HG03469 (cell line): ENCODE measurements around the gene GDAP1L1.
"Not testable (repeated sequence)": the region's sequence is repeated elsewhere in the genome, so short reads cannot be mapped to it uniquely, and the experiment has no call there.

ENCODE experiments used
- ATAC-seq: cut with Tn5 transposase; IDR thresholded peaks from one replicate; pipeline ENCODE4 v1.9.1; 2021; ENCODE audit warnings: mild to moderate bottlenecking, moderate library complexity, moderate number of reproducible peaks; ENCODE audit not compliant: unreplicated experiment

Gene GDAP1L1

GRCh38 chr20:44219170-44219730 is 27.9 kb upstream of the GDAP1L1 start:
- ATAC-seq = no peak

DNA sequence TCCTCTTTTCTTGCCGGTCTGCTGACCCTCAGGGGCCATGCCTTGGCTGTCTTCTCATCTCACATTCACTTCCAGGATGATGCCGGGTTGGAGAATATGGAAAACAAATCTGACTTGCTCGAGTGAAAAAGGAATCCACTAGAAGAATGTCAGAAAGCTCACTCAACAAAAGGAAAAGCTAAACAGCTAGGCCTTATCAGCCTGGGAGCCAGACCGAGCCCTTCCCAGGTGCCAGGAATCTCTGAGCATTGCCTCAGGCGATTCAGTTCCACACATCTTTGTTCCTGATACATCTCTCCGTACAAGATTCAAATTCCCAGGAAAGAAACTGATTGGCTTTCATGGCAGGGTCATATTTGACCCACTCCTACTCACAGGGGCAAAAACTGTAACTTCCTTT is 27.3 kb upstream of the GDAP1L1 start:
- ATAC-seq = no peak

GRCh38 chr20:44221368-44221954 is 25.6 kb upstream of the GDAP1L1 start:
- no peak for ATAC-seq

- no peak for ATAC-seq
Observed at GRCh38 chr20:44222027-44222426, 25.1 kb upstream of the GDAP1L1 start.

DNA sequence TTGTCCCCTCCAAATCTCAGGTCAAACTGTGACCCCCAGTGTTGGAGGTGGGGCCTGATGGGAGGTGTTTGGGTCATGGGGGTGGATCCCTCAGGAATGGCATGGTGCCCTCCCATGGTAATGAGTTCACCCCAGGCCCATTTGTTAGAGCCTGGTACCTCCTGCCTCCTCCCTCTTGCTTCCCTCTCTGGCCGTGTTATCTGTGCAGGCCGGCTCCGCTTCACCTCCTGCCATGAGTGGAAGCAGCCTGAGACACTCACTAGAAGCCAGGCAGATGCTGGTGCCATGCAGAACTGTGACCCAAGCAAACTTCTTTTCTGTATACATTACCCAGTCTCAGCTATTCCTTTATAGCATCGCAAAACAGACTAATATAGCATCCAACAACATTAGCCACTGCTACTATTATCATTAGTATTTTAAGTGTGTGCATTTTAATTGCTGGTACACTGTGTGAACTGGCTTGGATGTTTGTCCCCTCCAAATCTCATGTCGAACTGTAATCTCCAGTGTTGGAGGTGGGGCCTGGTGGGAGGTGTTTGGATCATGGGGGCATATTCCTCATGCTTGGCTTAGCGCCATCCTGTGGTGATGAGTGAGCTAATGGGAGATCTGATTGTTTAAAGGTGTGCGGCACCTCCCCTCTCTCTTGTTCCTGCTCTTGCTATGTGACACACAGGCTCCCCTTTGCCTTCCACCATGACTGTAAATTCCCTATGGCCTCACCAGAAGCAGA is 24.3 kb upstream of the GDAP1L1 start:
- no peak for ATAC-seq

- ATAC-seq = no peak
Observed at GRCh38 chr20:44223721-44224120, 23.4 kb upstream of the GDAP1L1 start.

DNA sequence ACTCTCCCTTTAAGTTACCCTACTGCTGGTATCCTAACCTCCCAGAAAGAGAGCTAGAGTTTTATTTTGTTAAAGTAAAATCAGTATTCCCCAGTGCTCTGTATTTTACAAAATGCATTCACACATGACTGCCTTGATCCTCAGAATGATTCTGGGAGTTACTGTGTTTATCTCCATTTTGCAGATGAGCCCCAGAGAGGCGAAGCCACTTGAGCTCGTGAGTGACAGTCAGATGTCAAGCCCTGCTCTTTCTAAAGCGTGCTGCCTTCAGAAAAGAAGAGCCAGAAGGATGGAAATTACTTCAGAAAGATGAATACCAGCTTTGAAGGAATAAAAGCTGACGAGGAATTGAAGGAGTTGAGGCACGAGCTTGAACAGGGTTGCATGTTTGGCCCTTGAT is 22.5 kb upstream of the GDAP1L1 start:
- ATAC-seq = no peak

DNA sequence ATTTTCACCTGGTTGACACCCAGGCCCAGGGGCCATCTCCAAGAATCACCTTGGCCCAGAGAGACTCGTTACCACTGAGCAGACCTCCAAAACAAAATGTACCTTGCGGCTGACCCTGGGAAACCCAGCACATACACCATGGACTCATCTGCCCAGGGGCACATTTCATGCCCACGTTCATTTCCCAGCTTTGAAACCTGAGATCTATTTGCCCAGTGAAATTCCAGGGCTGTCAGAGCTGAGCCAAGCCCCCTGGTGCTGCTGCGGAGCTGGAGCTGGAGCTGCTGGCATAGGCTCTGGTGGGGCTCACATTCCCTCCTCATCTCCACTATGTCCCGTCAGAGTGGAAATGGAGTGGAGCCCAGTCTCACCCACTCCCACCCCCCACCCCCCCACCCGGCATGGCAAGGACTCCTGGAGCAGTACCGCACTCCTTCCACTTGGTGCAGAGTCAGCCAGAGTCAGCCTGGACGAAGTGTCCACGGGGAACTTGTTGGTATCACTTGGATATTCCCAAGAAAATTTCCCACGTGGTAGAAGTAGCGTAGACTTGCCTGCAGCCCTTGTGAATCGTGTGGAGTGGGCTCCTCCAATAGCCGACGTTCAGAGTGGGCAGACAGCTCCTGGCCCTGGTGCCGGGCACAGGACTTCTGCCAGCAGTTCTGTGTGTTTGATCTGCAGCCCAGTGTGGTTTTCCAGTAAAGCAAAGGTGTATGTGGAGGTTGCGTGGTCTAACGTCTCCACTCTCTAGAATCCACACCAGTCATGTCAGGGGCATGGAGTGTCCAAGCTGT is 18.4 kb upstream of the GDAP1L1 start:
- no peak for ATAC-seq

DNA sequence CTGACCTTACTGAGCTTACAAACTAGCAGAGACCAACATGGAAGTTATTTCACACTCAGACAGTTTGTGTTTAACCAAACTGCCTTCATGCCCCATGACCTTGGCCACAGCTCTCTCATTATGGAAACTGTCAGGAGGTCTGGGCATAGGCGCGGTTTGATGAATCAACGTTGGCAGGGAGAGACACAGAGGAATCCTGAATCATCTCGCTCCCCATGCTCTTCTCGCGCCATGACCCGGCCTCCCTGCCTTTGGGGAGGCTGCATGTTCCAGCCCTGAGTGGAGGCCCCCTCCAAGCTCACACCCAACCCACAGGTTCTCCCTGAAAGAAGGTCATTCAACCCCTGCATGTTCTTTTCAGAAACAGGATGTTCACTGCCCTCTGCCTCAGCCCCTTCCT is 15.9 kb upstream of the GDAP1L1 start:
- no peak for ATAC-seq

DNA sequence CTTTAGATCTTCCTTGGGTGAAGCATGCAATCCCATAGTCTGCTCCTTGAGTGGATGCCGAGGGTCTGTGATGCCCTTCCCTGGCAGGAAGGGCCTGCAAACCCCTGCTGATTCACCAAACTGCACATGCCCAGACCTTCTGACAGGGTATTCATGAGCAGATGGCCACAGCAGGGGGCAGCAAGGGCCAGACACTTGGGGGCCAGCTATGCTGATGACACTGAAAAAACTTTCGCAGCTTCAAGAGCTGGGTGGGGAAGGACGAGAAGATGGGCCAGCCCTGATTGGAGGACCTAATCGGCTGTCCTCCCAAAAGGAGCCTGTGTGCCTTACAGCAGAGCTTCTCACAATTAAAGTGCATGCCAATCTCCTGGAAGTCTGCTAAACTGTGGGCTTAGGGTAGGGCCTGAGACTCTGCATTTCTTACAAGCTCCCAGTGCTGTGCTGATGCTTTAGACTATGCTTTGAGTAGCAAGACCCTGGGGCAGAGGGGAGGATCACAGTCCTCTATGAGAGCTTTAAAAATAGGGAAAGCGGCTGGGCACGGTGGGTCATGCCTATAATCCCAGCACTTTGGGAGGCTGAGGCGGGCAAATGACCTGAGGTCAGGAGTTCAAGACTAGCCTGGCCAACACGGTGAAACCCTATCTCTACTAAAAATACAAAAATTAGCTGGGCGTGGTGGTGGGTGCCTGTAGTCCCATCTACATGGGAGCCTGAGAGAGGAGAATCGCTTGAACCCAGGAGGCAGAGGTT is 15.2 kb upstream of the GDAP1L1 start:
- ATAC-seq = no peak

- not testable (repeated sequence) for ATAC-seq
Observed at GRCh38 chr20:44232469-44232856, 14.6 kb upstream of the GDAP1L1 start.

DNA sequence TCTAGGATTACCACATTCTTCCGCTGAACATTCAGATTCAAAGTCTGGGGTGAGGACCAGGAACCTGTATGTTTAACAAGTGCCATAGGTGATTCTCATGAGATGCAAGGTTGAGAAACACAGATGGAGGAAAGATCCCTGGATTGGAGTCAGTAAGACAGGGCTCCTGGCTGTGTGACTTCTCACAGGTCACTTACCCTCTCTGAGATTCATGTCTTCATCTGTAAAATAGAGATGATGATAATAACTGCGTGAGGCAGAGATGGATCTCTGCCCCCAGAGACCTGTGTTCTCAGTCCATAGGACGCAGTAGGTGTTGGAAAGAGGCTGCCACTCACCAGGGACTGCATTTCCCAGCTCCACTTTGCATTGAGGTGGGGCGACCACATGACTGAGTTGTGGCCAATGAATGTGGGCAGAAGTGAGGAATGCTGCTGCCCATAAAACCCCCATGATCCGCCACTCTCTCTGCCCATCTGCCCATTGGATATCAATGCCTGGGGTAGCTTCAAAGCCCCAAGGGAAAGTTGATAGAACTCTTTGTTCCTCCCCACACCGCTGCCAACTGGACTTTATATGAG is 13.6 kb upstream of the GDAP1L1 start:
- ATAC-seq = no peak

DNA sequence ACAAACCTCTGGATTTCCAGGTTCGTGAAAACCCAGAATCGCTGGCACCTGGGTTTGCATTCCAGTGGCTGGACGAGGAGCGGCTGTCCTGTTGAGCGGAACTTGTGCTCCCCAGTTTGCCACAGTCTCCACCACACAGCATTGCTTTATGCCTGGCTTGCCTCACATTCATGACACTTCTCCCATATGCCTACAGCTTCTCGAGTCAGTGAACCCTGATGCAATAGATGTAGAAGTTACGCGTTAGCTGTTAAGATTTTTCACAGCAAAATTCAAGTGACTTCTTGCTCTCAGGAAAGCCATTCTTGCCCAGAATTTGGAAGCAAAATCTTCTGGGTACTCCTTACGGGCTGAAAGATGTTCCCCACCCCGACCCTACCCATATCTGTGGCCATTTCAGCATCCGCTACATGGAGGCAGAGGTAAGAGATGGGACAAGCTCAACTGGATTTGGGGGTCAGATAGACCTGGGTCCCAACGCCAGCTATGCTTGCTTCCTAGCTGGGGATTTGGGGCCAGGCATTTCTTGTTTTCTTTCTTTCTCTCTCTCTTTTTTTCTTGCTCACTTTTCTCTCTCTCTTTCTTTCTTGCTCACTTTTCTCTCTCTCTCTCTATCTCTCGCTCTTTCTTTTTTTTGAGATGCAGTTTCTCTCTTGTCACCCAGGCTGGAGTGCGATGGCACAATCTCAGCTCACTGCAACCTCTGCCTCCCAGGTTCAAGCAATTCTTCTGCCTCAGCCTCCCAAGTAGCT is 12.4 kb upstream of the GDAP1L1 start:
- no peak for ATAC-seq

GRCh38 chr20:44235702-44236101 is 11.4 kb upstream of the GDAP1L1 start:
- ATAC-seq = no peak

DNA sequence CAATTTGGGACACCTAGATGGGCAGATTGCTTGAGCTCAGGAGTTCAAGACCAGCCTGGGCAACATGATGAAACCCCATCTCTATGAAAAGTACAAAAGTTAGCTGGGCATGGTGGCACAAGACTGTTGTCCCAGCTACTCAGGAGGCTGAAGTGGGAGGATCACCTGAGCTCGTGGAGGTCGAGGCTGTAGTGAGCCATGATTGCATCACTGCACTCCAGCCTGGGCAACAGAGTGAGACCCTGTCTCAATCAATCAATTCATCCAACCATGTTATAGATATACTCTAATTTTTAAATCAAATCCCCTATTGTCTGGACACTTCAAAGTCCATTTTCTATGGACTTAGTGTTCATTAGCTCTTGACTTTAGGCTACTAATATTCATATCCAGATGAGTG is 10.3 kb upstream of the GDAP1L1 start:
- not testable (repeated sequence) for ATAC-seq

- ATAC-seq = no peak
Observed at GRCh38 chr20:44241796-44242195, 5.3 kb upstream of the GDAP1L1 start.

GRCh38 chr20:44245977-44246376 is 1.1 kb upstream of the GDAP1L1 start:
- ATAC-seq = no peak

DNA sequence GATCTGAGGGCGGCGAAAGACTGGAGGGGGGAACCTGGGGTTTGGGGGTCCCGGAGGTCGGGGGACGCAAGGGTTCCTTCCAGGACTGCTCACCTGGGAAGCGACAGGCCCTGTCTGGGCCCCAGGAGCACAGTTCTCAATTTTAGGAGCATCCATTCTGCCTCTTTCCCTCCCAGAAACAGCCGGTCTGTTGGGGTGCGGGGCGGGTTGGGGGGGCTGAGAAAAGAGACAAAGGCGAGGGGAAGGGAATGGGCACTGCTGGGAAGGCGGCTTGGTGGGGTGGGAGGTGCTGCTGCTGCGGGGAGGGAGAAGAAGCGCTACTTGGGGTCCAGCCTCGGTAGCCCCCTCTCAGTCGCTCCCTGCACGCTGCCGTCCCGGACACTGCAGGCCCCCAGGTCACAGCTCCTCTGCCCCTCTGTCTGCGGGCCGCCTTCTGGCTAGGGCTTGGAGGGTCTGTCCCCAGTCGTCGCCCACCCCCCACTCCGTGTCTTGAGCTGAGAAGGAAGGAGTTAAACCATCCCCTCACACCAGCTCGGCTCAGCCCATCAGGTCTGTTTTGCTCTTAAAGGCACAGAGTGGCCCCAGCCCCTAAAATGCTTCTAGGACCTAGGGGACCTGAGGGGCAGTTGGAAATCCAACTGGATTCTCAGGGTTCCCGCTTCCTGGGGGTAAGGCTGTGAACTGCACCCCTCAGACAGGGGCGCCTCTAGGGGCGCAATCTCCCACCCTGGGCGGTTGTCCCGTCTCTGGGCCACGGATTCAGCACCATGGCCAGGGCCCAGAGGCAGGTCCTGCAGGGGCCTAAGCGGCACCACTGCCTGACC is 690 bp downstream of the GDAP1L1 start:
- ATAC-seq = no peak

- ATAC-seq = no peak
Observed at GRCh38 chr20:44248410-44248759, 1.3 kb downstream of the GDAP1L1 start.
